ENCODE data around the gene ZNF638. TPM values are rescaled to one million over a fixed set of nuclear protein-coding genes. Genes with fewer than 3 reads are reported as not detected.
"Not testable (repeated sequence)": the region's sequence is repeated elsewhere in the genome, so short reads cannot be mapped to it uniquely, and the experiment has no call there.

ZNF638 gene
- total RNA-seq, 2 donors from 2014 or later: 107 to 111 TPM

DNA sequence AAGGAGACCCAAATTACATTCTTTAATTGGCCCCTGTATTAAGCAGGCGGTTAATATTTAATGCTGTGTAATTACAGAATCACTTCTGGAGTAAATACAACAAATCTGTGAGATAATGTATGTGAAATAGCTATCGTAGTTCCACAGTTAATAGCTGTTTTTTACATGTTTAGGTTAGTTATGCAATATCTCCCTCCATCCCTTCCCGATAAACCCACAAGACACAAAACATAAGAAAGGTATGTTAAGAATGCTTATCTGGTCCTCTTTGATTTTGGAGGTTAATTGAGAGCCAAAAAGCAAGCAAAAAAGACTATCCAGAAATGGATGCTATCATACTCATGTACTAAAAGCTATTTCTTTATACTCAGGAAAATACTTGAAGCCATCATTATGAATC, 49.1 kb downstream of the ZNF638 start:
- ATAC-seq (replicated peaks in 1 of 2): no peak
- no peak overlapping the region for H3K27ac Mint-ChIP-seq
- H3K36me3 Mint-ChIP-seq (ENCODE audit: insufficient read depth in 2 of 2): peaks cover 10 to 44% of the 10 kb centered on the region in 2 donors
- no peaks in the 10 kb centered on the region for H3K9me3 Mint-ChIP-seq
- DNase-seq: no peak
- no peaks in the 10 kb centered on the region for H3K27me3 Mint-ChIP-seq (ENCODE audit: low read depth)
- H3K4me3 Mint-ChIP-seq: no peak overlapping the region
- peaks cover 25% of the 10 kb centered on the region for H3K4me1 Mint-ChIP-seq (ENCODE audit: low read depth)

DNA sequence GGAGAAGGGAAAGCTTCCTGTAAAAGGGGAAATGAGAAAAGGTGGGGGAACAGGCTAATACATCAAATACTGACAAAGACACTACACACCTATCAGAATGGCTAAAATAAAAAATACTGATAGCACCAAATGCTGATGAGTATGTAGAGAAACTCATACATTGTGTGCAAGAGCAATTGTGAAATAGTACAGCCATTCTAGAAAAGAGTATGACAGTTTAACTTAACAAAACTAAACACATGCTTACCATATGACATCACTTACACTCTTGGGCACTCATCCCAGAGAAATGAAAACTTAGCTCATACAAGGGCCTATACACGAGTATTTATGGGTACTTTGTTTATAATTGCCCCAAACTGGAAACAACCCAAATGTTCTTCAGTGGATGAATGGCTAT, 53.4 kb downstream of the ZNF638 start:
- Mint-ChIP-seq H3K27ac (no peak overlapping the region), H3K4me3 (no peak overlapping the region), H3K9me3 (peaks cover 0 to 3% of the 10 kb centered on the region in 2 donors), H3K36me3 (ENCODE audit: insufficient read depth in 2 of 2) (peaks cover 13 to 45% of the 10 kb centered on the region in 2 donors), H3K4me1 (ENCODE audit: low read depth) (peaks cover 5% of the 10 kb centered on the region), H3K27me3 (ENCODE audit: low read depth) (no peaks in the 10 kb centered on the region)
- no peak for DNase-seq
- ATAC-seq (replicated peaks in 1 of 2): no peak

GRCh38 chr2:71388214-71388613, 56.6 kb downstream of the ZNF638 start:
- peaks cover 0 to 3% of the 10 kb centered on the region in 2 donors for H3K9me3 Mint-ChIP-seq
- peaks cover 13 to 29% of the 10 kb centered on the region in 2 donors for H3K36me3 Mint-ChIP-seq (ENCODE audit: insufficient read depth in 2 of 2)
- DNase-seq (no peak), ATAC-seq (replicated peaks in 1 of 2) (no peak)
- H3K4me1 Mint-ChIP-seq (ENCODE audit: low read depth): peaks cover 5% of the 10 kb centered on the region
- no peaks in the 10 kb centered on the region for H3K27me3 Mint-ChIP-seq (ENCODE audit: low read depth)
- H3K4me3 Mint-ChIP-seq: no peak overlapping the region
- H3K27ac Mint-ChIP-seq: no peak overlapping the region

DNA sequence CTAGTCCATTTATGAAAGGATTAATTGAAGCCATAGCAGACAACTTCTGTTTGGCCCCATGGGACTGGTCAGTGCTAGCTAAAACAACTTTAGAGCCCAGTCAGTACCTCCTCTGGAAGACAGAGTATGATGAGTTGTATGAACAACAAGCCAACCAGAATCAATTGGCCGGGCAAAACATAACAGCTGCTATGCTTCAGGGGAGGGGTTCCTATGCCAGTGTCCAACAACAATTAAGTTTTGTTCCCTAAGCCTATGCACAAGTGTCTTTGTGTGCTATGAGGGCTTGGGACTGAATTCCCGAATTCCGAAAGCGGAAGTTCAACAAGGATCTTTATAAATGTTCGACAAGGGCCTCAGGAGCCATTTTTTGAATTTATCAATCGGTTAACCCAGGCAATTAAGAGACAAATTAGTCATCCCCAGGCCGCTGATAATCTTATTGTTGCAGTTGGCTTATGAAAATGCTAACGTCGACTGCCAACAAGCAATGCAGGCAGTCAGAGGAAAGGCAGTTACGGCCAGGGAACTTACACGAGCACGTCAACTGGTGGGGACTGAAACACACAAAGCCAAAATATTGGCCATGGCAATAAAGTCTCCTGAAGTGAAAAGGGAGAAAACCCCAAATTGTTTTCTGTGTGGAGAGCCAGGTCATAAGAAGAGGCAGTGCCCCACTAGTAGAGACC, 57.9 kb downstream of the ZNF638 start:
- DNase-seq (no peak), ATAC-seq (replicated peaks in 1 of 2) (no peak)
- H3K36me3 Mint-ChIP-seq (ENCODE audit: insufficient read depth in 2 of 2): peaks cover 9 to 26% of the 10 kb centered on the region in 2 donors
- H3K4me1 Mint-ChIP-seq (ENCODE audit: low read depth): no peaks in the 10 kb centered on the region
- H3K27ac Mint-ChIP-seq: no peak overlapping the region
- H3K9me3 Mint-ChIP-seq: peaks cover 0 to 3% of the 10 kb centered on the region in 2 donors
- no peak overlapping the region for H3K4me3 Mint-ChIP-seq
- H3K27me3 Mint-ChIP-seq (ENCODE audit: low read depth): no peaks in the 10 kb centered on the region

DNA sequence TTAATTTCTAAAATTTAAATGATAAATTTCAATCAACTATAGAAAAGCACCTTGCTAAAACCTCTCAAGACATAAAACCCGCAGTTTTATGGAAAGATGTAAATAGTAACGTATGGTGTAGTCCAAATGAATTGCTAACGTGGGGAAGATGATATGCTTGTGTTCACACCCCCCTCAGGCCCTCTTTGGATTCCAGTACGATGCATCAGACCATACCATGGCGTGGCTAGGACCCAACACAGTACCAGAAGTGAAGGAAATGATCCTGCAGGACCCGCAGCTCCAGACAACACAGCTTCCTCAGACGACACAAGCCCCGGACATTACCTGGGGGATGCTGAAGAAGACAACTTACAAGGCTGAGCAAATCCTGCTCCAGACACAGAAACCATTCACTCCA, 61.6 kb downstream of the ZNF638 start:
- Mint-ChIP-seq H3K4me1 (ENCODE audit: low read depth) (no peaks in the 10 kb centered on the region), H3K27me3 (ENCODE audit: low read depth) (no peaks in the 10 kb centered on the region), H3K4me3 (no peak overlapping the region), H3K9me3 (no peaks in the 10 kb centered on the region), H3K27ac (no peak overlapping the region), H3K36me3 (ENCODE audit: insufficient read depth in 2 of 2) (peaks cover 13 to 16% of the 10 kb centered on the region in 2 donors)
- no peak for ATAC-seq (replicated peaks in 1 of 2)
- no peak for DNase-seq

- Mint-ChIP-seq H3K4me1 (ENCODE audit: low read depth) (no peaks in the 10 kb centered on the region), H3K27me3 (ENCODE audit: low read depth) (no peaks in the 10 kb centered on the region), H3K27ac (no peak overlapping the region), H3K4me3 (no peak overlapping the region), H3K36me3 (ENCODE audit: insufficient read depth in 2 of 2) (peaks cover 8 to 20% of the 10 kb centered on the region in 2 donors), H3K9me3 (no peaks in the 10 kb centered on the region)
- no peak for ATAC-seq (replicated peaks in 1 of 2)
- DNase-seq: no peak
These were observed 63.9 kb downstream of the ZNF638 start for GRCh38 chr2:71395471-71395870.

DNA sequence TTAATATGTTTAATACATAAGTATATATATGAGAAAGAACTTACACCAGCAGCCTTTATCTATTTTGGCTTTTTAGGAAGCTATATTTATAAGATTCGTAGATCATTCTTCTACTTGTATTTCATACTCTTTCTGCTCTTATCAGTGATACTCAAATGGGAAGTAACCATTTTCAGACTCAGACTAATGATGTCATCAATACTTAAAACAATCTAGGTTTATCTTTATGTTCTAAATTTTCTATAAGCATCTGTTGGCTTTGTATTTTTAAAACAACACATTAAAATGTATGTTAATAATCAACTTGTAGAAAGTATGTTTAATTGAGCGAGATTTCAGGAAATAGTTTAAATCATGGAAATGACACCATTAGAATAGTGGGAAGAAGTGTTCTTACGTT, 70.8 kb downstream of the ZNF638 start:
- peaks cover 6 to 32% of the 10 kb centered on the region in 2 donors for H3K36me3 Mint-ChIP-seq (ENCODE audit: insufficient read depth in 2 of 2)
- H3K27me3 Mint-ChIP-seq (ENCODE audit: low read depth): no peaks in the 10 kb centered on the region
- H3K4me1 Mint-ChIP-seq (ENCODE audit: low read depth): no peaks in the 10 kb centered on the region
- DNase-seq (no peak), ATAC-seq (replicated peaks in 1 of 2) (no peak)
- no peak overlapping the region for H3K4me3 Mint-ChIP-seq
- no peaks in the 10 kb centered on the region for H3K9me3 Mint-ChIP-seq
- H3K27ac Mint-ChIP-seq: no peak overlapping the region

DNA sequence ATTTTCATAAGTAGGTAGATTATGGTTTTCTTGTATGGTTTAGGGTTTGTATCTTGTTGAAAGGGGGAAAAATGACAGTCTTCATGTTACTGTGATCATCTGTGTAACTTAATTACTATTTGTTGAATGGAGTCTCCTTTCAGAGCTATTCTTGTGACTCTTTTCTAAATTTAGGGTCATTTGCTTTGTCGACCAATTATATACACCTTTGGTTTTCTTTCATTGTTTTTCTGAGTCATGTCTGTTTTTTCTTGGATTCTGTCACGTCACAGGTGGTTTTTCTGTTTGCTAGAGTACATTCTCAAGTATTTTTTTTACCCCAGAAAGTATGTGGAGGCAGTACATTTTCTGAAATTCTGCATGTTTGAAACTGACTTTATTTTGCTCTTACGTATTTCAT, 78.0 kb downstream of the ZNF638 start:
- Mint-ChIP-seq H3K27ac (peak overlapping the region; percentile 54), H3K36me3 (ENCODE audit: insufficient read depth in 2 of 2) (peaks cover 3 to 24% of the 10 kb centered on the region in 2 donors), H3K27me3 (ENCODE audit: low read depth) (no peaks in the 10 kb centered on the region), H3K4me1 (ENCODE audit: low read depth) (peaks cover 9% of the 10 kb centered on the region), H3K9me3 (no peaks in the 10 kb centered on the region), H3K4me3 (no peak overlapping the region)
- ATAC-seq (replicated peaks in 1 of 2) (no peak), DNase-seq (no peak)

DNA sequence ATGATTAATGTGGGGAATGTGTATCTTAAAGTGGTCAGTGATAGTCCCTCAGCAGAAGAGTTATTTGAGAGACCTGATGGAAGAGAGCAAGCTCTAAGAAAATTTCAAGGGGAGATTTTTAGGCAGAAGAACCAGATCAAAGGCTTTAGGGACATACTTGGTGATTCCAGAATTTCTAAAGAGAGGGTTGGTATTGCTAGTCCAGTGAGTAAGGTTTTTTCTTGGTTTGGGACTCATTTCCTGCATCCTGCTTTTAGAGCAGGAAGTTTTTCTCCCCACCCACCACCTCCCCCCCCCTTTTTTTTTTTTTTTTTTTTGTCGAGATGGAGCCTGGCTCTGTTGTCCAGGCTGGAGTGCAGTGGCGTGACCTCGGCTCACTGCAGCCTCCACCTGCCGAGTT, 79.1 kb downstream of the ZNF638 start:
- H3K4me3 Mint-ChIP-seq: no peak overlapping the region
- H3K4me1 Mint-ChIP-seq (ENCODE audit: low read depth): peaks cover 9% of the 10 kb centered on the region
- no peak overlapping the region for H3K27ac Mint-ChIP-seq
- H3K36me3 Mint-ChIP-seq (ENCODE audit: insufficient read depth in 2 of 2): peaks cover 3 to 22% of the 10 kb centered on the region in 2 donors
- H3K27me3 Mint-ChIP-seq (ENCODE audit: low read depth): no peaks in the 10 kb centered on the region
- ATAC-seq (replicated peaks in 1 of 2) (no peak), DNase-seq (no peak)
- no peaks in the 10 kb centered on the region for H3K9me3 Mint-ChIP-seq

GRCh38 chr2:71416866-71417265, 85.3 kb downstream of the ZNF638 start:
- H3K27me3 Mint-ChIP-seq (ENCODE audit: low read depth); H3K9me3 Mint-ChIP-seq; H3K36me3 Mint-ChIP-seq (ENCODE audit: insufficient read depth in 2 of 2); H3K4me1 Mint-ChIP-seq (ENCODE audit: low read depth); ATAC-seq (replicated peaks in 1 of 2): not testable (repeated sequence)
- DNase-seq: peak; percentile 9 to 13
- Mint-ChIP-seq H3K27ac (peak overlapping the region; percentile 50), H3K4me3 (peak overlapping the region; percentile 84 to 95)

- peak overlapping the region; percentile 84 to 95 for H3K4me3 Mint-ChIP-seq
- peaks cover 2 to 3% of the 10 kb centered on the region in 2 donors for H3K36me3 Mint-ChIP-seq (ENCODE audit: insufficient read depth in 2 of 2)
- no peaks in the 10 kb centered on the region for H3K9me3 Mint-ChIP-seq
- ATAC-seq (replicated peaks in 1 of 2) (peak; percentile 41 to 55), DNase-seq (no peak)
- H3K27me3 Mint-ChIP-seq (ENCODE audit: low read depth): no peaks in the 10 kb centered on the region
- peaks cover 5% of the 10 kb centered on the region for H3K4me1 Mint-ChIP-seq (ENCODE audit: low read depth)
- peak overlapping the region; percentile 97 for H3K27ac Mint-ChIP-seq
These were observed 86.0 kb downstream of the ZNF638 start for GRCh38 chr2:71417300-71418202.

DNA sequence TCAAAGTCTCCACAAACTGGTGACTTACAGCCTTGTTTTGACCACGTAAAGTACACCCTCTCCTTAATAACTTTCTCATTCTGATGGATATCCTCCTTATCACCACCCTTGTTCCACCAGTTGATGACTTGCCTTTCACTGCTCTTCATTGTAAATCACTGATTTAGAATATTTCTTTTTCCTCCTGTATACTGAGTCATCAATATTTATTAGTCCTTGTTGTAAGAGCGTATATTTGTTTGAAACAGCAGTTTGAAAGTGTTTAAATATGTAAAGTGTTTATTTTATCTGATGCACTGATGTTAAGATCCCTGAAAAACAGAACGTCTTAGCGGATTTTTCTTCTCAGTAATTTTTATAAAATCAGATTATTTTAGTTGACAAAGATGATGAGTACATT, 87.6 kb downstream of the ZNF638 start:
- H3K27ac Mint-ChIP-seq: peak overlapping the region; percentile 93
- no peak for ATAC-seq (replicated peaks in 1 of 2)

DNA sequence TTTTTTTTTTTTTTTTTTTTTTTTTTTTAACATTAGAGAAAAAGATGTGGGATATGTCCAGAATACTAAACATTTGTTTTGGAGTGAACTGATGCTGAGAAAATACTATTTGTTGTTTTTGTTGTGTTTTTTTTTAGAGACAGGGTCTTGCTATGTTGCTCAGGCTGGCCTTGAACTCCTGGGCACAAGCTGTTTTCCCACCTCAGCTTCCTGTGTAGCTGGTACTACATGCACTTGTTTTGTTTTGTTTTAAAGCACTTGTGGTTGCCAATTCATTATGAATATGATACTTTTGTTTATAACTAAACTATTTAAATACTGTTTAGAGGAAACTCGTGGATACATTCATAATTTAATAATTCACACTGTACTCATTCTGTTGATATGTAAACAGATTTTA, 88.4 kb downstream of the ZNF638 start:
- Mint-ChIP-seq H3K4me1 (ENCODE audit: low read depth) (peaks cover 5% of the 10 kb centered on the region), H3K27me3 (ENCODE audit: low read depth) (no peaks in the 10 kb centered on the region), H3K4me3 (no peak overlapping the region), H3K9me3 (no peaks in the 10 kb centered on the region), H3K27ac (no peak overlapping the region), H3K36me3 (ENCODE audit: insufficient read depth in 2 of 2) (peaks cover 5 to 11% of the 10 kb centered on the region in 2 donors)
- no peak for ATAC-seq (replicated peaks in 1 of 2)
- no peak for DNase-seq

More for the DNA sequence above, 87.6 kb downstream of the ZNF638 start:
- H3K36me3 Mint-ChIP-seq (ENCODE audit: insufficient read depth in 2 of 2): peaks cover 5 to 11% of the 10 kb centered on the region in 2 donors
- H3K4me3 Mint-ChIP-seq: peak overlapping the region in 1 of 2 donors; percentile 64
- H3K4me1 Mint-ChIP-seq (ENCODE audit: low read depth): peaks cover 5% of the 10 kb centered on the region
- no peak for DNase-seq
- H3K9me3 Mint-ChIP-seq: no peaks in the 10 kb centered on the region
- no peaks in the 10 kb centered on the region for H3K27me3 Mint-ChIP-seq (ENCODE audit: low read depth)
